Measurements from ENCODE around the gene KCTD6.

DNA sequence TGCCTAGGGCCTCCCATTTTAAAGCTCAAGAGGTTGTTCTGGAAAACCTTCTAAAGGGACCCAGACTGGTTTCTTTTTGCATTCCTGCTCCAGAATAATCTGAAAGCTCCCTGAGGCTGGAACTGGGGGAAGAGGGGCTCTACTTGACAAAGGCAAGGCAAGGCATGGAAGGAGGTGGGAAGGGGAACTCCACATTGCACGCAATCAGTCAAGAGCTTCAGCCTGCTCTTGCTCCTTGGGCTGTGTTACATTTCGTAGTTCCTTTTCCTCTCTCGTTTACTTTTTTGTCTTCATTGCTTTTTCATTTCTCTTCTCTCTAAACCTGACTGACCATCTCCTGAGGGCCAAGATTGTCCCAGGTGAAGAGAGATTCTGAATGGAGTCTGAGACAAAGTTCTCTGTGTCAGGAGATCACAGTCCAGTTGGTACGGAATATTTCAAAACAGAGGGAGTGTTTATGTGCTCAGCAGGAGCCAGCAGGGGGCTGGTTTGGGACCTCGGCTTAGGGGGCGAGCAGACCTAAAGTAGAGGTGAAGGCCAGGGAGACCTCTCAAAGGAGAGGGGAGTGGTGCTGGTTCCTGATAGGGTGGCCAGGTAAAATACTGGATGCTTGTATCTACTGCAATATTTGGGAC lies 6.0 kb upstream of the KCTD6 start:
- TF ChIP-seq YY1 (IDR thresholded peaks at IDR 0.05; ENCODE audit: insufficient read depth, insufficient read length) (no peak), SUZ12 (IDR thresholded peaks at IDR 0.05; ENCODE audit: extremely low read depth, insufficient read depth, insufficient read length) (no peak), ZNF274 (IDR thresholded peaks at IDR 0.05; ENCODE audit: low read depth, low read length) (no peak)
